Panc1 (cell line): ENCODE data around the gene HTATIP2.

ENCODE experiments used
- CTCF ChIP-seq: fragments of 450-650 bp; IDR thresholded peaks from 2 replicates; pipeline ENCODE4 v1.5.1; 2017; ENCODE audit warnings: mild to moderate bottlenecking
- POLR2AphosphoS5 ChIP-seq: IDR thresholded peaks from 2 replicates; pipeline ENCODE4 v1.6.1; 2012; ENCODE audit warnings: mild to moderate bottlenecking, low read depth, low read length, moderate library complexity
- REST ChIP-seq, 2 experiments: IDR thresholded peaks; 2 replicates each; pipeline ENCODE4 v1.6.1; 2011 to 2012; ENCODE audit warnings: low read depth in 2 of 2, control low read depth in 1 of 2, low read length in 1 of 2, mild to moderate bottlenecking in 1 of 2, moderate library complexity in 1 of 2; ENCODE audit not compliant: insufficient read depth in 1 of 2

- no peak for TF ChIP-seq CTCF
- no peak for TF ChIP-seq POLR2AphosphoS5
- TF ChIP-seq REST (IDR thresholded peaks at IDR 0.05; ENCODE audit: insufficient read depth in 1 of 2, low read depth in 2 of 2, low read length in 1 of 2), result no peak
Measured at GRCh38 chr11:20327377-20327935, 36.1 kb upstream of the HTATIP2 start.
